Measurements from ENCODE around the gene TTC32. TPM values are rescaled to one million over a fixed set of nuclear protein-coding genes. Genes with fewer than 3 reads are reported as not detected.
A peak's percentile ranks its signal among the peaks of the same experiment; 100 is the strongest.

The TTC32 gene
- total RNA-seq, 1 donor from 2014 or later, result 4.2 TPM

GRCh38 chr2:19897623-19898245, 4.0 kb downstream of the TTC32 start:
- no peaks in the 10 kb centered on the region for H3K27me3 ChIP-seq (ENCODE audit: insufficient read depth, low read length)
- H3K4me2 ChIP-seq (ENCODE audit: low read length), result peak overlapping the region; percentile 29
- no peaks in the 10 kb centered on the region for H3K36me3 ChIP-seq (ENCODE audit: insufficient read depth, low read length)
- no peak overlapping the region for H3K4me3 ChIP-seq (ENCODE audit: insufficient read depth, low read depth, low read length)
- H4K20me1 ChIP-seq (ENCODE audit: insufficient read depth, low read length), result peaks cover 32% of the 10 kb centered on the region
- Mint-ChIP-seq H3K27ac (ENCODE audit: unreplicated experiment) (no peak overlapping the region), H3K4me3 (ENCODE audit: unreplicated experiment) (no peak overlapping the region), H3K27me3 (ENCODE audit: low read depth, unreplicated experiment) (no peaks in the 10 kb centered on the region), H3K36me3 (ENCODE audit: low read depth, unreplicated experiment) (no peaks in the 10 kb centered on the region), H3K4me1 (ENCODE audit: low read depth, unreplicated experiment) (peaks cover 25% of the 10 kb centered on the region), H3K9me3 (ENCODE audit: unreplicated experiment) (no peaks in the 10 kb centered on the region)
- TF ChIP-seq CTCF (IDR thresholded peaks at IDR 0.05; ENCODE audit: insufficient read depth, low read depth, low read length) (no peak), EZH2 (IDR thresholded peaks at IDR 0.05; ENCODE audit: insufficient read depth, low read length) (no peak)
- no peak overlapping the region for H3K27ac ChIP-seq (ENCODE audit: low read depth, low read length)
- H3K4me1 ChIP-seq (ENCODE audit: insufficient read depth, low read length), result peaks cover 16% of the 10 kb centered on the region
- DNase-seq (ENCODE audit: low read depth) (no peak), FAIRE-seq (no peak)
- no peak overlapping the region for H2AFZ ChIP-seq (ENCODE audit: low read depth, low read length)
- peaks cover 71% of the 10 kb centered on the region for H3K79me2 ChIP-seq (ENCODE audit: insufficient read depth, low read length)
- no peak overlapping the region for H3K9ac ChIP-seq (ENCODE audit: low read length)
- no peaks in the 10 kb centered on the region for H3K9me3 ChIP-seq (ENCODE audit: insufficient read depth, low read depth, low read length)

GRCh38 chr2:19895535-19895934, 6.2 kb downstream of the TTC32 start:
- no peak overlapping the region for H3K4me3 ChIP-seq (ENCODE audit: insufficient read depth, low read depth, low read length)
- Mint-ChIP-seq H3K27ac (ENCODE audit: unreplicated experiment) (peak overlapping the region; percentile 66), H3K9me3 (ENCODE audit: unreplicated experiment) (no peaks in the 10 kb centered on the region), H3K36me3 (ENCODE audit: low read depth, unreplicated experiment) (no peaks in the 10 kb centered on the region), H3K27me3 (ENCODE audit: low read depth, unreplicated experiment) (no peaks in the 10 kb centered on the region), H3K4me3 (ENCODE audit: unreplicated experiment) (no peak overlapping the region), H3K4me1 (ENCODE audit: low read depth, unreplicated experiment) (peaks cover 25% of the 10 kb centered on the region)
- peaks cover 9% of the 10 kb centered on the region for H3K4me1 ChIP-seq (ENCODE audit: insufficient read depth, low read length)
- FAIRE-seq (no peak), DNase-seq (ENCODE audit: low read depth) (no peak)
- H3K9me3 ChIP-seq (ENCODE audit: insufficient read depth, low read depth, low read length), result no peaks in the 10 kb centered on the region
- no peak overlapping the region for H3K27ac ChIP-seq (ENCODE audit: low read depth, low read length)
- no peak overlapping the region for H3K4me2 ChIP-seq (ENCODE audit: low read length)
- H3K36me3 ChIP-seq (ENCODE audit: insufficient read depth, low read length), result no peaks in the 10 kb centered on the region
- H3K9ac ChIP-seq (ENCODE audit: low read length), result no peak overlapping the region
- peaks cover 61% of the 10 kb centered on the region for H3K79me2 ChIP-seq (ENCODE audit: insufficient read depth, low read length)
- H3K27me3 ChIP-seq (ENCODE audit: insufficient read depth, low read length), result no peaks in the 10 kb centered on the region
- peaks cover 32% of the 10 kb centered on the region for H4K20me1 ChIP-seq (ENCODE audit: insufficient read depth, low read length)
- no peak overlapping the region for H2AFZ ChIP-seq (ENCODE audit: low read depth, low read length)
- TF ChIP-seq EZH2 (IDR thresholded peaks at IDR 0.05; ENCODE audit: insufficient read depth, low read length) (no peak), CTCF (IDR thresholded peaks at IDR 0.05; ENCODE audit: insufficient read depth, low read depth, low read length) (no peak)

- no peak for DNase-seq (ENCODE audit: low read depth)
- H3K4me3 ChIP-seq (ENCODE audit: insufficient read depth, low read depth, low read length), result no peak overlapping the region
- H4K20me1 ChIP-seq (ENCODE audit: insufficient read depth, low read length), result peaks cover 24% of the 10 kb centered on the region
- H2AFZ ChIP-seq (ENCODE audit: low read depth, low read length), result no peak overlapping the region
- H3K79me2 ChIP-seq (ENCODE audit: insufficient read depth, low read length), result peaks cover 50% of the 10 kb centered on the region
- FAIRE-seq, result no peak
- H3K4me2 ChIP-seq (ENCODE audit: low read length), result no peak overlapping the region
- Mint-ChIP-seq H3K27ac (ENCODE audit: unreplicated experiment) (no peak overlapping the region), H3K27me3 (ENCODE audit: low read depth, unreplicated experiment) (no peaks in the 10 kb centered on the region), H3K4me1 (ENCODE audit: low read depth, unreplicated experiment) (peaks cover 21% of the 10 kb centered on the region), H3K36me3 (ENCODE audit: low read depth, unreplicated experiment) (no peaks in the 10 kb centered on the region), H3K9me3 (ENCODE audit: unreplicated experiment) (no peaks in the 10 kb centered on the region), H3K4me3 (ENCODE audit: unreplicated experiment) (no peak overlapping the region)
- H3K27me3 ChIP-seq (ENCODE audit: insufficient read depth, low read length), result no peaks in the 10 kb centered on the region
- H3K27ac ChIP-seq (ENCODE audit: low read depth, low read length), result no peak overlapping the region
- H3K4me1 ChIP-seq (ENCODE audit: insufficient read depth, low read length), result peaks cover 5% of the 10 kb centered on the region
- TF ChIP-seq CTCF (IDR thresholded peaks at IDR 0.05; ENCODE audit: insufficient read depth, low read depth, low read length) (no peak), EZH2 (IDR thresholded peaks at IDR 0.05; ENCODE audit: insufficient read depth, low read length) (no peak)
- no peaks in the 10 kb centered on the region for H3K36me3 ChIP-seq (ENCODE audit: insufficient read depth, low read length)
- H3K9ac ChIP-seq (ENCODE audit: low read length), result no peak overlapping the region
- no peaks in the 10 kb centered on the region for H3K9me3 ChIP-seq (ENCODE audit: insufficient read depth, low read depth, low read length)
These were observed 7.5 kb downstream of the TTC32 start for GRCh38 chr2:19894134-19894792.

Data from astrocyte (in vitro differentiated cells and primary cell).